Measurements from ENCODE around the gene GPR149. TPM values are rescaled to one million over a fixed set of nuclear protein-coding genes. Genes with fewer than 3 reads are reported as not detected.

GPR149 gene
- polyA plus RNA-seq, 1 donor from 2014 or later, result 10.7 TPM

GRCh38 chr3:154389861-154390260 lies 40.1 kb downstream of the GPR149 start:
- H4K20me1 ChIP-seq (ENCODE audit: insufficient read depth), result no peaks in the 10 kb centered on the region
- no peak overlapping the region for H3K4me2 ChIP-seq (ENCODE audit: low read length)
- no peaks in the 10 kb centered on the region for H3K36me3 ChIP-seq (ENCODE audit: insufficient read depth, low read length)
- no peaks in the 10 kb centered on the region for H3K9me3 ChIP-seq (ENCODE audit: low read length)
- no peak overlapping the region for H3K4me3 ChIP-seq (ENCODE audit: low read length)
- H3K27ac ChIP-seq (ENCODE audit: low read length), result no peak overlapping the region
- no peak overlapping the region for H3K9ac ChIP-seq (ENCODE audit: low read length)
- TF ChIP-seq EZH2 (IDR thresholded peaks at IDR 0.05; ENCODE audit: borderline replicate concordance, insufficient read depth, low read length, poor library complexity, severe bottlenecking), result no peak
- no peak for TF ChIP-seq POLR2AphosphoS5 (IDR thresholded peaks at IDR 0.05)
- TF ChIP-seq SMC3 (conservative IDR thresholded peaks at IDR 0.05; ENCODE audit: poor library complexity), result no peak
- TF ChIP-seq EP300 (conservative IDR thresholded peaks at IDR 0.05; ENCODE audit: poor library complexity, severe bottlenecking), result no peak
- no peak for TF ChIP-seq CTCF (IDR thresholded peaks at IDR 0.05; ENCODE audit: poor library complexity, severe bottlenecking)
- TF ChIP-seq TAF1 (IDR thresholded peaks at IDR 0.05; ENCODE audit: low read depth), result no peak
- TF ChIP-seq RAD21 (conservative IDR thresholded peaks at IDR 0.05), result no peak
- no peak for TF ChIP-seq MXI1 (conservative IDR thresholded peaks at IDR 0.05; ENCODE audit: poor library complexity, severe bottlenecking)
- no peak for TF ChIP-seq REST (IDR thresholded peaks at IDR 0.05; ENCODE audit: borderline replicate concordance)
- H2AFZ ChIP-seq (ENCODE audit: low read depth, low read length), result no peak overlapping the region
- H3K27me3 ChIP-seq (ENCODE audit: insufficient read depth, low read depth, low read length), result no peaks in the 10 kb centered on the region
- no peaks in the 10 kb centered on the region for H3F3A ChIP-seq (ENCODE audit: insufficient read depth, low read length, poor library complexity, severe bottlenecking)
- H3K9me2 ChIP-seq (ENCODE audit: insufficient read depth, low read length), result no peaks in the 10 kb centered on the region
- no peaks in the 10 kb centered on the region for H3K79me2 ChIP-seq (replicated peaks; ENCODE audit: insufficient read depth, low read length)

- Histone ChIP-seq H3K27ac (ENCODE audit: low read length) (no peak overlapping the region), H4K20me1 (ENCODE audit: insufficient read depth) (no peaks in the 10 kb centered on the region), H3K9ac (ENCODE audit: low read length) (no peak overlapping the region), H3K36me3 (ENCODE audit: insufficient read depth, low read length) (no peaks in the 10 kb centered on the region), H3K4me3 (ENCODE audit: low read length) (no peak overlapping the region), H3K9me3 (ENCODE audit: low read length) (no peaks in the 10 kb centered on the region), H3K27me3 (ENCODE audit: insufficient read depth, low read depth, low read length) (no peaks in the 10 kb centered on the region), H3K9me2 (ENCODE audit: insufficient read depth, low read length) (no peaks in the 10 kb centered on the region), H2AFZ (ENCODE audit: low read depth, low read length) (no peak overlapping the region), H3K79me2 (replicated peaks; ENCODE audit: insufficient read depth, low read length) (no peaks in the 10 kb centered on the region), H3F3A (ENCODE audit: insufficient read depth, low read length, poor library complexity, severe bottlenecking) (no peaks in the 10 kb centered on the region), H3K4me2 (ENCODE audit: low read length) (no peak overlapping the region)
- no peak for TF ChIP-seq SMC3 (conservative IDR thresholded peaks at IDR 0.05; ENCODE audit: poor library complexity)
- no peak for TF ChIP-seq POLR2AphosphoS5 (IDR thresholded peaks at IDR 0.05)
- TF ChIP-seq REST (IDR thresholded peaks at IDR 0.05; ENCODE audit: borderline replicate concordance), result no peak
- no peak for TF ChIP-seq RAD21 (conservative IDR thresholded peaks at IDR 0.05)
- TF ChIP-seq EP300 (conservative IDR thresholded peaks at IDR 0.05; ENCODE audit: poor library complexity, severe bottlenecking), result no peak
- TF ChIP-seq EZH2 (IDR thresholded peaks at IDR 0.05; ENCODE audit: borderline replicate concordance, insufficient read depth, low read length, poor library complexity, severe bottlenecking), result no peak
- no peak for TF ChIP-seq MXI1 (conservative IDR thresholded peaks at IDR 0.05; ENCODE audit: poor library complexity, severe bottlenecking)
- TF ChIP-seq TAF1 (IDR thresholded peaks at IDR 0.05; ENCODE audit: low read depth), result no peak
- no peak for TF ChIP-seq CTCF (IDR thresholded peaks at IDR 0.05; ENCODE audit: poor library complexity, severe bottlenecking)
Measured at GRCh38 chr3:154384479-154384878, 45.5 kb downstream of the GPR149 start.

All from neural cell (in vitro differentiated cells).